ENCODE data around the gene OFD1. TPM values are rescaled to one million over a fixed set of nuclear protein-coding genes. Genes with fewer than 3 reads are reported as not detected.

Gene OFD1
- total RNA-seq, 1 donor from 2014 or later = 7.0 TPM

Other genes starting within 250 kb of the OFD1 start
- not detected for gene EGFL6, start 165.1 kb upstream of the OFD1 start, total RNA-seq
- gene TCEANC, start 81.6 kb upstream of the OFD1 start, total RNA-seq = 7.3 TPM
- gene RAB9A, start 45.6 kb upstream of the OFD1 start, total RNA-seq = 22.6 TPM
- 6.8 TPM for gene TRAPPC2, start 128 bp upstream of the OFD1 start, total RNA-seq
- 5.3 TPM for gene GPM6B, start 82.3 kb downstream of the OFD1 start, total RNA-seq

Measured in Right ventricle myocardium superior (tissue), 1 donor.